ENCODE results near the gene BANP.
"Not testable (repeated sequence)": the region's sequence is repeated elsewhere in the genome, so short reads cannot be mapped to it uniquely, and the experiment has no call there.

DNA sequence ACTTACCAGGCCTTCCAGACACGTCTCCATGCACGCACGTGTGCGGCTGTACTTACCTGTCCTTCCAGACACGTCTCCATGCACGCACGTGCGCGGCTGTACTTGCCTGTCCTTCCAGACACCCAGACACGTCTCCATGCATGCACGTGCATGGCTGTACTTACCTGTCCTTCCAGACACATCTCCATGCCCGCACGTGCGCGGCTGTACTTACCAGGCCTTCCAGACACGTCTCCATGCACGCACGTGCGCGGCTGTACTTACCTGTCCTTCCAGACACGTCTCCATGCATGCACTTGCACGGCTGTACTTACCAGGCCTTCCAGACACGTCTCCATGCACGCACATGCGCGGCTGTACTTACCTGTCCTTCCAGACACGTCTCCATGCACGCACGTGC, 47.8 kb downstream of the BANP start:
- TF ChIP-seq FOXA1 (IDR thresholded peaks at IDR 0.05); SP1 (IDR thresholded peaks at IDR 0.05); TARDBP (IDR thresholded peaks at IDR 0.05); CTBP1 (IDR thresholded peaks at IDR 0.05; ENCODE audit: borderline replicate concordance); FOXK2 (IDR thresholded peaks at IDR 0.05); HDGF (IDR thresholded peaks at IDR 0.05; ENCODE audit: borderline replicate concordance); BHLHE40 (IDR thresholded peaks at IDR 0.05; ENCODE audit: borderline replicate concordance); L3MBTL2 (conservative IDR thresholded peaks at IDR 0.05); NFRKB (IDR thresholded peaks at IDR 0.05); SUZ12 (IDR thresholded peaks at IDR 0.05); ELF4 (IDR thresholded peaks at IDR 0.05): not testable (repeated sequence)
- TF ChIP-seq, protein P1, sequence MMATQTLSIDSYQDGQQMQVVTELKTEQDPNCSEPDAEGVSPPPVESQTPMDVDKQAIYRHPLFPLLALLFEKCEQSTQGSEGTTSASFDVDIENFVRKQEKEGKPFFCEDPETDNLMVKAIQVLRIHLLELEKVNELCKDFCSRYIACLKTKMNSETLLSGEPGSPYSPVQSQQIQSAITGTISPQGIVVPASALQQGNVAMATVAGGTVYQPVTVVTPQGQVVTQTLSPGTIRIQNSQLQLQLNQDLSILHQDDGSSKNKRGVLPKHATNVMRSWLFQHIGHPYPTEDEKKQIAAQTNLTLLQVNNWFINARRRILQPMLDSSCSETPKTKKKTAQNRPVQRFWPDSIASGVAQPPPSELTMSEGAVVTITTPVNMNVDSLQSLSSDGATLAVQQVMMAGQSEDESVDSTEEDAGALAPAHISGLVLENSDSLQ (IDR thresholded peaks at IDR 0.05): not testable (repeated sequence)

All from HEK293T (cell line).